Measurements from ENCODE around the gene ABCC3. TPM values are rescaled to one million over a fixed set of nuclear protein-coding genes. Genes with fewer than 3 reads are reported as not detected.

The ABCC3 gene
- total and polyA plus RNA-seq, 2 donors (not counting 3 experiments of a cell fraction or from before 2014, with no cell fraction given) = 1.1 to 2.6 TPM

- POLR2A ChIA-PET = no interaction called here
- intact Hi-C loops (cut with micrococcal nuclease) (no loop called here), dilution Hi-C loops (cut with MboI; ENCODE audit: extremely low pct_ligation_motif_present, low sequenced_read_pairs) (no loop called here)
- TF ChIP-seq GATA2 (IDR thresholded peaks at IDR 0.05; ENCODE audit: insufficient read depth, insufficient read length, low read depth, low read length) = no peak
- TF ChIP-seq POLR2A (IDR thresholded peaks at IDR 0.05; ENCODE audit: low read depth, low read length) = no peak
- TF ChIP-seq FOS (IDR thresholded peaks at IDR 0.05; ENCODE audit: borderline replicate concordance, insufficient read depth, low read length) = no peak
- TF ChIP-seq MYC (IDR thresholded peaks at IDR 0.05; ENCODE audit: low read depth, low read length) = no peak
- TF ChIP-seq JUN (IDR thresholded peaks at IDR 0.05; ENCODE audit: borderline replicate concordance, insufficient read depth, insufficient read length, low read depth) = no peak
- TF ChIP-seq POLR2AphosphoS5 (IDR thresholded peaks at IDR 0.05; ENCODE audit: insufficient read depth, low read depth, low read length) = no peak
- no peak for TF ChIP-seq EZH2 (IDR thresholded peaks at IDR 0.05; ENCODE audit: borderline replicate concordance, low read depth, low read length, severe bottlenecking)
- Histone ChIP-seq H3K4me1 (ENCODE audit: control insufficient read depth, extremely low read depth, insufficient read depth, low read length) (peaks cover 3% of the 10 kb centered on the region), H3K27ac (ENCODE audit: insufficient read depth, low read depth, low read length) (no peak overlapping the region), H3K9me1 (replicated peaks; ENCODE audit: control insufficient read depth, extremely low read depth, insufficient read depth, low read length) (no peaks in the 10 kb centered on the region), H3K36me3 (ENCODE audit: control insufficient read depth in 2 of 2, extremely low read depth in 1 of 2, insufficient read depth in 2 of 2, low read length in 2 of 2) (peaks cover 22 to 24% of the 10 kb centered on the region in 2 experiments), H3K4me2 (ENCODE audit: insufficient read depth, low read length) (no peak overlapping the region), H3K9ac (replicated peaks; ENCODE audit: extremely low read depth, insufficient read depth, low read length) (no peak overlapping the region), H3K9me3 (replicated peaks; ENCODE audit: control insufficient read depth, insufficient read depth, low read length) (no peaks in the 10 kb centered on the region), H2AFZ (ENCODE audit: low read depth, low read length) (no peak overlapping the region), H3K79me2 (ENCODE audit: control insufficient read depth, insufficient read depth, low read length) (no peaks in the 10 kb centered on the region), H4K20me1 (replicated peaks; ENCODE audit: control insufficient read depth, extremely low read depth, insufficient read depth, low read length) (no peaks in the 10 kb centered on the region), H3K4me3 (replicated peaks in 1 of 3; ENCODE audit: insufficient read depth in 1 of 3, low read depth in 1 of 3, low read length in 3 of 3) (no peak overlapping the region), H3K27me3 (ENCODE audit: control insufficient read depth in 2 of 2, insufficient read depth in 2 of 2, low read length in 2 of 2) (no peaks in the 10 kb centered on the region)
- no TSS peak for BruUV-seq (replicated peaks)
- DNase-seq (ENCODE audit: low read depth, low spot score) (no peak), FAIRE-seq (no peak)
- CTCF ChIA-PET = interaction anchor here (1.0 to 9.9 kb wide), 5 partner anchors 57 to 143 kb away, joined by 3 to 150 read pairs (median 6); partner anchors contain the start of gene SPATA20
Measured at GRCh38 chr17:50692448-50693035, 57.9 kb downstream of the ABCC3 start.

Data from endothelial cell of umbilical vein (primary cell).